Activated T-cell treated with anti-CD3 and anti-CD28 coated beads for 24 hours (primary cell): ENCODE measurements around the gene GPRC5C.

Experiments
- DNase-seq: peaks from one replicate; pipeline ENCODE4 v3.0.0-alpha.2; 2020; ENCODE audit warnings: low read depth

The GPRC5C gene

GRCh38 chr17:74452841-74453661 is 21.2 kb downstream of the GPRC5C start:
- DNase-seq = no peak

GRCh38 chr17:74453665-74454196 is 21.8 kb downstream of the GPRC5C start:
- no peak for DNase-seq

DNA sequence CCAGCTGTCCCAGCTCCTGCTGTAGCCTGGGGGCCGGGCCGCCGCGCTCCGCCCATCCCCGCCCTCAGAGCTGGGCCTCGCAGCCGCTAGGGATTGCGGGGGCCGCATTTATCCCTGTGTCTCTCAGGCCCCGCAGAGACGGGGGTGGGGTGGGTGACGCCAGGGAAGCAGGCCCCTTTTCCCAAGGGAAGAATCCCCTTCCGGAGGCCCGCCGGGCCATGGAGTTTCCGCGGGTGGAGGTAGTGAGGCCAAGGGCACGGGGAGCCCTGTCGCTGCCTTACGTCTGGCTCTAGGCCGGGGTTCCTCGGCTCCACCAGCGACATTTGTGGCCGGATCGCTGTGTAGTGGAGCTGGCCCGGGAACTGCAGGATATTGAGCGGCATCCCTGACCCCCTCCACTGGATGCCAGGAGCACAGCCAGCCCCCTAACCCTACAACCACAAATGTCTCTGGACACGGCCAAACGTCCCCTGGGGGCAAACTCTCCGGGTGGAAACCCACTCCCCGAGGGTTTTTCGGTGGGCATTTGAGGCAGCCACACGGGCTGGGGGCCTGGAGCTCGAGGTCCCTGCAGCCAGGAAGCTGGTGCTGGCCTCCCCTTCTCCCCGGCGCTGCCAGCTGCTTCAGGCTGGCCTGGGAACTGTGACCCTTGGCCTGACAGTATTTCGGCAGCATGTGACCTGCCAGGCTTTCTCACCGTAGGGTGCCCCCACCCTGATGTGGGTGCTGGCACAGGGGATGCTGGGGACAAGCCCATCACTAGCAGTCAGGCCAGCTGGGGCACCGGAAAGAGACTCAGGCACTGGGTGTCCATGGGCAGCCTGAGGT is 22.5 kb downstream of the GPRC5C start:
- peak; percentile 55 for DNase-seq

DNA sequence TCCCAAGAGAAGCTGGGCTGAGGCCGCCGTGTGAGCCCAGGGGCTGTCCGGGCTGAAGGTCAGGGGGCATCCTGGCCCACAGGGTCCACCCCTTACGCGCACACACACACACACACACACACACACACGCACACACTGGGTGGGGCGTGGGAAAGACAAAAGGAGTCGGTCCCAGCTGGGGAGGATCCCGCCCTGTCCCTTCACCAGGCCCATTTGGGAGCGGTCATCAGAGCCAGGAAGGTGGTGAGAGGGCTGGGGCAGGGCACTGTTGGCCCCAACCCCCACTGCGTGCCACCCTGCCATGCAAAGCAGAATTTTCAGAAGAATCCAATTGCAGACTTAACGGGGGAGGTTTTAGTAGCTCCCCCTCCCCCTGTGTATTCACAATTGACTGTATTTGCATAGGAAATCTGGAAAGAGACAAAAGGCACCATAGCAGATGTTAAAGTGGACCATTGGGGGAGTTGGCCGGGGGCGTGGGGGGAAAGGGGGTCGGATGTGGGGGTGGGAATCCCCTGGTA is 23.2 kb downstream of the GPRC5C start:
- no peak for DNase-seq

- DNase-seq = no peak
These were observed 23.9 kb downstream of the GPRC5C start for GRCh38 chr17:74455821-74456220.

DNA sequence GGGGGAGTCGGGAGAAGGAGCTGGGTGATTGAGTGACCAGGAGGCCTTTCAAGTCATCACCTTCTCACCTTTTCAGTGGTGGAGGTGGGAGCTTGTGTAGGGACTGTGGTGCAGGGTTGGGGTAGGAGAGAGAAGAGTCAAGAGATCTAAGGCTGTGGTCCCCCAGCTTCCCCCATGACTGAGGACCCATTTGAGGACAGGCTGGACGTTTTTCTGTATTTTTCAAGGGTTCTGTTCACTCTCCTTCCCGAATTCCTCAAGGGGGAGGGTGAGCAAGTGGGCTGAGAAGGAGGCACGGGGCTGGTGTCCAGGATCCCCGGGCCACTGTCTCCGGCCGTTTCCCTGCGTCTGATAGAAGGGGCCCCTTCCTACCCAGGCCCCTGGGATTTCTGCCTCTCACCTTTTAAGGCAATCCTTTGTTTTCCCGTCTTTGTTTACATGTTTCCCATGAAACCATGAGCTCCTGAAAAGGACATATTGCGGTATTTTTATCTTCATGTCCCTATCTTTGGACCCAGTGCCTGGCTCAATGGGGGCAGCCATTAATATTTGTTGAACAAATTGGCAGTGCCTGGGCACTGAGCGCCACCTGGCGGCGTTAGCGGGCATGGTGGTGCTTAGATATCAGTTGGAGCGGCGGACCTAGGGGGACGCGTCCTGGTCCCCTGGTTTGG is 25.4 kb downstream of the GPRC5C start:
- DNase-seq = peak; percentile 61

DNA sequence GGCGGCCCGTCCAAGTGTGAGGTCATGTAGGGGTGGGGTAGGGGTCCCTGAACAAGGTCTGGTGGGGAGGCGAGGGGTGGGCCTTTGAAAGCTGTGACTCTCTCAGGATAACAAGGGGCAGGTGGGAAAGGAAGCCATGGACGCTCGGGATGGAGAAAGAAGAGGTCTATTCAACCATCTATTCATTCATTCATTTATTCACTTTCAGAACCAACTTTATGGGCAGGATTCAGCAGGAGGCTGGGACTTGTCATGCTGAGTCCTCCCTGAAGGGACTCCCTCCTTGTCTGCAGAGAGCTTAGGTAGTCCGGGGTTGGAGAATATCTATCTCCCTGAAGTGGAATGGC is 25.9 kb downstream of the GPRC5C start:
- no peak for DNase-seq

- no peak for DNase-seq
These were observed 26.9 kb downstream of the GPRC5C start for GRCh38 chr17:74458835-74459234.

DNA sequence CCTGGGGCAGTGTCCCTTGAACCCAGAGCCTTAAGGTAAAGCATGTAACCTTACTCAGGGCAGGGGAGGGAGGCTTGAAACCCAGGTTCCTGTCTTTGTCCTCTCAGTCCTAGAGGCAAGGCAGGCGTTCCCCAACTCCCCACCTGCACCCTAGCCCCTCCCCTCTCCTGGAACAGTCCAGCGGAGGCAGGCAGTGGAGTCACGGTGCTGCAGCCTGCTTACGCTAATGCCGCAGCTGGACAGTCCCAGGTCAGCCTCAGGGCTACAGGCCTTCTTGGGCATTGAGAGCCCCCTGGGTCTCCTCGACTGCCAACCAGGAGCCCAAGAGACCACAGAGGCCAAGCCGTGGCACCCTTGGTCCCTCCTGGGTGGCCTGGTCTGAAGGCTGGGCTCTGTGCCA is 27.7 kb downstream of the GPRC5C start:
- no peak for DNase-seq

- no peak for DNase-seq
These were observed 28.4 kb downstream of the GPRC5C start for GRCh38 chr17:74460241-74460640.

DNA sequence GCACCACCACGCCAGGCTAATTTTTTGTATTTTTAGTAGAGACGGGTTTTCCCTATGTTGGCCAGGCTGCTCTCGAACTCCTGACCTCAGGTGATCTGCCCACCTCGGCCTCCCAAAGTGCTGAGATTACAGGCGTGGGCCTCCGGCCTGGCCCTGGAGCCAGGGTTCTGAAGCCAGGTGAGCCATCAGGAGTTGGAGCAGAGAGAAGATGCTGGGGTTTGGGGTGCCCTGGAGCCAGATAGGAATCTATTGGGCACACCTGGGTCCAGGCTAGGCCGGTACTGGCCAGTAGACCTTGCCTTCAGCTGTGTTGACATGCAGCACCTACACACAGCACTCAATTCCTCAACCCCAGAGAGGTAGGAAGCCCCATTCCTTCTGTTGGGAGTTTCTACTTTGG is 29.1 kb downstream of the GPRC5C start:
- DNase-seq = no peak

DNA sequence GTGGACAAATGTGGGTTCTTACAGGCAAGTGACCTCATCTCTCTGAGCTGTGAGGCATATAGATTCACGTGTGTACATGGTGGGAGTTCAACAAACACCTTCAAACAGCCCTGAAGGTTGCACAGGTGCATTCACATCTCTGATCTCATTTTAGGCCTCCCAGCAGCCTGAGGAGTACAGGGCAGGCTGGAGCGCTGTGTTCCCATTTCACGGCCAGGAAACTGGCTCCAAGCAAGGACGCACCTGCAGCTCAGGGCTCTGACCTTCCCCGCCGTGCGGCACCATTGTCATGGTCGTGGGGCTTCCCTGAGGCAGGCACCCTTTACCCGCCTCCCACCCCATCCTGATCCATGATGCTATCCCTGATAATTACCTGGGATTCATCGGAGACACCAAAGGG is 29.7 kb downstream of the GPRC5C start:
- DNase-seq = no peak

DNA sequence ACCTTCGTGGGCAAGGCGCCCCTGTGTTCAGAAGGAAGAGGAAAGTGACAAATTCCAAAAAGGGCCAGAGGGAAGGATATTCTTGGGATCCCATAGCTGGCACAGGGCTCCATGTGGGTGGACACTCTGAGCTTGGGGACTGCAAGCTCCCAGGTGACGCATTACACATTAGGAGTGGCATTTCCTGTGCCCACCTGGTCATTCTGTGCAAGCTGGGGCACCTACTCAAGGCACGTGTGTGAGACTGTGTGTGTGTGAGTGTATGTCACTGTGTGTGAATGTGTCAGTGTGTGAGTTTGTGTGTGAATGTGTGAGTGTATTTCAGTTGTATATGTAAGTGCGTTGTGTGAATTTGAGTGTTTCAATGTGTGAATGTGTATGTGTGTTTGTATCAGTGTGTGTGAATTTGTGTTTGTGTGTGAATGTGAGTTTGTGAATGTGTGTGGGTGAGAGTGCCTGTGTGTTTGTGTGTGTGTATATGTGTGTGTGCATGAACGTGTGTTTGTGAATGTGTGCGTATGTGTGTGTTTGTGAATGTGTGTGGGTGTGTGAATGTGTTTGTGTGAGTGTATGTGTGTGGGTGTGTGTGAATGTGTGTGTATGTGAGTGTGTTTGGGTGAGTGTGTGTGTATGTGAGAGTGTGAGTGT is 33.0 kb downstream of the GPRC5C start:
- DNase-seq = no peak

- no peak for DNase-seq
These were observed 33.7 kb downstream of the GPRC5C start for GRCh38 chr17:74465378-74466110.

GRCh38 chr17:74466111-74466827 is 34.4 kb downstream of the GPRC5C start, which contains the start of gene CD300A:
CD300A (plus strand) TSS chr17:74466634; CDS start chr17:74466704, 70 bp downstream.
- DNase-seq = no peak

DNA sequence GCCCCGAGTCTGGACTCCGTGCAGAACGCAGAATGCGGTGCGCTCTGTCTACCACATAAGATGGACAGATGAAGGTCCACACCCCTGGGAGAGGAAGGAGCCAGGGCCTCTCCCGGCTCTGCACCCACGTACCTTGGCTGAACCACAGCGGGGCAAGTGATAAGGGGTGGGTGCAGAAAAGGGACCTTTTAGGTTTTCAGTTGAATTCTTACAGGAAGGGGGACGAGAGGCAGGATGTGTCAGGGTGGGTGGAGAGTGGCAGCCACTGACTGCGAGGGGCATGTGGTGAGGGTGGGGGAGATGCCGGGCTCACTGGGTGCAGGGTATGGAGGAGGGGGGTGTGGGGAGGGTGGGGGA is 34.9 kb downstream of the GPRC5C start:
- DNase-seq = no peak

GRCh38 chr17:74467221-74467951 is 35.5 kb downstream of the GPRC5C start:
- no peak for DNase-seq

DNA sequence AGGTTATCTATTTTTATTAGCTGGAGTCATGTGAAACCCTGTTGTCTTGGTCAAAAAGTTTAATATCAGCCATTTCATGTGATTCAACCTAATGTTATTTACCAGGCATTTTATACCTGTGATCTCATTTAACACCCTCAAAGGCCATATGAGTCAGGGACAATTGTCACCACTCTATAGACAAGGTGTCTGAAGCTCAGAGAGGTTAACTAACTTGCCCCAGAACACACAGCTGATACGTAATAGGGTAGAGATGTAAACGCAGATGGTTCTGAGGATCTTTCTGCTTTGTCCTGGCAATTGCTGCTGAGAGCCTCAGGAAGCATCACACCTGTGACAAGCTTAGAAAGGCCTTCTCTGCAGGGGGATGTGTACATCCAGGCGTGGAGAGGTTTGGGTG is 39.5 kb downstream of the GPRC5C start:
- DNase-seq = no peak

GRCh38 chr17:74472890-74473289 is 41.0 kb downstream of the GPRC5C start:
- no peak for DNase-seq

DNA sequence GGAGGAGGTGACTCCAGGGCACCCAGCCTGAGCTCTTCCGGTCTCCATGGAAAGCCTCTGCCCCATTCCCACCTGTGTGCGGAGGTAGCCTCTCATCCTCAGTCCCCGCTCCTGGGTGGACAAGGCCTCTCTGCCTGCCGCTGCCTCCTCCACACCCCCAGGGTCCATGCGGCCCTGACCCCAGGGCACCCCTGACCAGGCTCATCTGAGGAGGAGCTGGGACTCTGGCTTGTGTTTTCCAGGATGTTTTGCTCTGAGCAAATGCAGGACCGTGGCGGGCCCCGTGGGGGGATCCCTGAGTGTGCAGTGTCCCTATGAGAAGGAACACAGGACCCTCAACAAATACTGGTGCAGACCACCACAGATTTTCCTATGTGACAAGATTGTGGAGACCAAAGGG is 41.4 kb downstream of the GPRC5C start:
- DNase-seq = no peak
